Measurements from ENCODE around the gene ZNF485.
"Not testable (repeated sequence)": the region's sequence is repeated elsewhere in the genome, so short reads cannot be mapped to it uniquely, and the experiment has no call there.

ZNF485 gene

GRCh38 chr10:43607199-43607573 is 948 bp downstream of the ZNF485 start:
- DNase-seq = no peak

- no peak for DNase-seq
Observed at GRCh38 chr10:43610636-43611035, 4.4 kb downstream of the ZNF485 start.

GRCh38 chr10:43616697-43617370 is 10.6 kb downstream of the ZNF485 start:
- DNase-seq = no peak

GRCh38 chr10:43619368-43619767 is 13.1 kb downstream of the ZNF485 start:
- no peak for DNase-seq

GRCh38 chr10:43622038-43622437 is 15.8 kb downstream of the ZNF485 start:
- no peak for DNase-seq

GRCh38 chr10:43623351-43623750 is 17.1 kb downstream of the ZNF485 start:
- no peak for DNase-seq

- no peak for DNase-seq
Observed at GRCh38 chr10:43627942-43628341, 21.7 kb downstream of the ZNF485 start.

- no peak for DNase-seq
Observed at GRCh38 chr10:43628956-43629355, 22.7 kb downstream of the ZNF485 start.

- DNase-seq = not testable (repeated sequence)
Observed at GRCh38 chr10:43635816-43636215, 29.6 kb downstream of the ZNF485 start.

- no peak for DNase-seq
Observed at GRCh38 chr10:43640603-43641002, 34.4 kb downstream of the ZNF485 start.

- DNase-seq = no peak
Observed at GRCh38 chr10:43644252-43644651, 38.0 kb downstream of the ZNF485 start.

- DNase-seq = no peak
Observed at GRCh38 chr10:43645866-43646265, 39.6 kb downstream of the ZNF485 start.

GRCh38 chr10:43647576-43647975 is 41.3 kb downstream of the ZNF485 start:
- no peak for DNase-seq

- no peak for DNase-seq
Observed at GRCh38 chr10:43648095-43648397, 41.8 kb downstream of the ZNF485 start.

GRCh38 chr10:43648398-43649184 is 42.4 kb downstream of the ZNF485 start, which contains the start of gene ZNF32:
Gene ZNF32, minus strand, starts transcription at chr10:43648881. Its CDS starts 2,748 bp downstream, at chr10:43646133.
- DNase-seq = no peak

- no peak for DNase-seq
Observed at GRCh38 chr10:43649185-43649523, 42.9 kb downstream of the ZNF485 start.

- no peak for DNase-seq
Observed at GRCh38 chr10:43653746-43654145, 47.5 kb downstream of the ZNF485 start.

GRCh38 chr10:43655311-43655710 is 49.1 kb downstream of the ZNF485 start:
- no peak for DNase-seq

- no peak for DNase-seq
Observed at GRCh38 chr10:43658227-43658626, 52.0 kb downstream of the ZNF485 start.

GRCh38 chr10:43665054-43665453 is 58.8 kb downstream of the ZNF485 start:
- DNase-seq = no peak

- no peak for DNase-seq
Observed at GRCh38 chr10:43666552-43666951, 60.3 kb downstream of the ZNF485 start.

GRCh38 chr10:43667317-43667731 is 61.1 kb downstream of the ZNF485 start:
- no peak for DNase-seq

Data from NCI-H1436 treated with DMSO at 0.1 percent for 48 hours (cell line).